K562 (cell line): ENCODE results near the gene C9orf50. TPM values are rescaled to one million over a fixed set of nuclear protein-coding genes. Genes with fewer than 3 reads are reported as not detected.

Source experiments
- ESRRA ChIP-seq: fragments of 450-650 bp; IDR thresholded peaks from 2 replicates; pipeline ENCODE4 v1.6.1; 2014; ENCODE audit warnings: low read depth, mild to moderate bottlenecking, moderate library complexity, borderline replicate concordance
- RCOR1 ChIP-seq, 2 experiments: IDR thresholded peaks; 2 replicates each; pipeline ENCODE4 v1.6.1; 2012; ENCODE audit warnings: low read depth in 2 of 2, low read length in 2 of 2, borderline replicate concordance in 1 of 2, improper control_type of control experiment in 1 of 2
- SMARCA4 ChIP-seq: fragments of 450-650 bp; IDR thresholded peaks from 2 replicates; pipeline ENCODE4 v1.6.1; 2016
- polyA plus RNA-seq, 8 experiments: library from polyadenylated mRNA; depleted of rRNA in 4 of 8; stranded (reverse) in 5 of 8; unstranded in 3 of 8; fragments of >200 nt; fragmentation: Nextera tagmentation in 2 of 8; fragmentation: Illumina TruSeq in 1 of 8; extraction: Ambion mirVana in 2 of 8; extraction: Trizol in 1 of 8; gene quantifications; 2 replicates each; pipeline versions ENCODE4 v1.2.1 to v1.2.3, GENCODE V29; 2011 to 2014; ENCODE audit warnings: inconsistent platforms in 1 of 8, missing spikeins in 1 of 8
- total RNA-seq, 7 experiments: library from RNA; depleted of rRNA in 6 of 7; stranded (reverse); fragments of >200 nt in 6 of 7; fragmentation: Illumina TruSeq in 2 of 7; extraction: Trizol in 2 of 7; gene quantifications; 2 replicates each; pipeline versions ENCODE4 v1.2.1 to v1.2.3, GENCODE V29; 2011 to 2021; ENCODE audit warnings: low replicate concordance in 1 of 7
- TF ChIP-seq, protein P1 (sequence below), 3 experiments: IDR thresholded peaks in 2 of 3; conservative IDR thresholded peaks in 1 of 3; 2 replicates each; pipeline ENCODE4 v1.5.1; 2011 to 2012; ENCODE audit warnings: low read length in 3 of 3, mild to moderate bottlenecking in 3 of 3, control low read depth in 2 of 3, improper control_type of control experiment in 1 of 3, inconsistent platforms in 1 of 3, low read depth in 1 of 3, mixed read lengths in 1 of 3, moderate library complexity in 1 of 3; ENCODE audit not compliant: insufficient read depth in 2 of 3
- TF ChIP-seq, protein P2 (sequence below): sonication (generic); formaldehyde crosslinking; IDR thresholded peaks from 2 replicates; pipeline ENCODE4 v1.8.0; 2023; ENCODE audit warnings: missing genetic modification reagents, mild to moderate bottlenecking, borderline replicate concordance
- TF ChIP-seq, protein P3 (sequence below): fragments of 250-450 bp; sonication (Bioruptor Pico); IDR thresholded peaks from 2 replicates; pipeline ENCODE4 v1.5.0; 2021; ENCODE audit warnings: mild to moderate bottlenecking, borderline replicate concordance
- TF ChIP-seq, protein P4 (sequence below): IDR thresholded peaks from 2 replicates; pipeline ENCODE4 v1.6.1; 2011; ENCODE audit warnings: borderline replicate concordance, low read depth, mild to moderate bottlenecking, moderate library complexity, low read length; ENCODE audit not compliant: insufficient read depth, poor library complexity, severe bottlenecking

C9orf50 gene
- total and polyA plus RNA-seq, 9 of the 15 experiments (the other 6 are each of a cell fraction or from before 2014, with no cell fraction given): not detected

DNA sequence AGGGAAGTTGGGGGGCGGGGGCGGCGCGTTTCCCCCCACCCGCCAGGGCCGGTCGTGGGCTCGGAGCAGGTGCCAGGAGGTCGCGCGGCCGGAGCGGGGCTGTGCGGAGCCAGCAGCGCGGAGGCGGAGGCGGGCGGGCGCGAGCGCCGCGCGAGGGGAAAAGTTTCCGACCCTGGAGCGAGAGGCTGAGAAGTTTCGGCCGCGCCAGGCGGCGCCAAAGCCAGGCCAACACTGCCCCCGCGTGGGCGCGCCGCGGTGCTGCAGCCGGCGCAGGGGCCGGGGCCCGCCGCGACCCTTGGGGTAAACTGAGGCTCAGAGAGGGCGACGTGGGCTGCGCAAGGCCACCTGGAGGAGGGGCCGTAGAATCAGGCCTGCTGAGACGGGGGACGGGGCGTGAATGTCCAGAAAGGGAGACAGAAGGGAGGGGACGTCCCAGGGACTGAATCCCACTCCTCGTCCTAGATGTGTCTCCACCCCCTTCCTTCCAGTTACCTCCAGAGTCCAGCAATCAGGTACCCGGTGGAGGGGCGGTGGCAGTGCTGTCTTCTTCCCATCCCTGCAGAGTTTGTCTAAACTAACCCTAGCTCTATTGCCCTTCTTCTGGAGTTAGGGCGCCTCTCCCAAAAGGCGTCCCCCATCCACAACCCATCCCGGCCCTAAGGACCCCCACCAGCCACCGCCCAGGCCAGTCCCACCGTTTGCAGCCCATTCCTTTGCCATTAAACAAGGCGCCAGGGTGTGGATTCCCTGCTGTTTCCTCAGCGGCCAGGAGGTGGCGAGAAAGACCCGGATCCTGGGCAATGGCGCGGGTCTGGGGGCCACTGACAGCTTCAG lies 10.2 kb downstream of the C9orf50 start (continued):
- TF ChIP-seq, protein P1, sequence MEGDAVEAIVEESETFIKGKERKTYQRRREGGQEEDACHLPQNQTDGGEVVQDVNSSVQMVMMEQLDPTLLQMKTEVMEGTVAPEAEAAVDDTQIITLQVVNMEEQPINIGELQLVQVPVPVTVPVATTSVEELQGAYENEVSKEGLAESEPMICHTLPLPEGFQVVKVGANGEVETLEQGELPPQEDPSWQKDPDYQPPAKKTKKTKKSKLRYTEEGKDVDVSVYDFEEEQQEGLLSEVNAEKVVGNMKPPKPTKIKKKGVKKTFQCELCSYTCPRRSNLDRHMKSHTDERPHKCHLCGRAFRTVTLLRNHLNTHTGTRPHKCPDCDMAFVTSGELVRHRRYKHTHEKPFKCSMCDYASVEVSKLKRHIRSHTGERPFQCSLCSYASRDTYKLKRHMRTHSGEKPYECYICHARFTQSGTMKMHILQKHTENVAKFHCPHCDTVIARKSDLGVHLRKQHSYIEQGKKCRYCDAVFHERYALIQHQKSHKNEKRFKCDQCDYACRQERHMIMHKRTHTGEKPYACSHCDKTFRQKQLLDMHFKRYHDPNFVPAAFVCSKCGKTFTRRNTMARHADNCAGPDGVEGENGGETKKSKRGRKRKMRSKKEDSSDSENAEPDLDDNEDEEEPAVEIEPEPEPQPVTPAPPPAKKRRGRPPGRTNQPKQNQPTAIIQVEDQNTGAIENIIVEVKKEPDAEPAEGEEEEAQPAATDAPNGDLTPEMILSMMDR (IDR thresholded peaks at IDR 0.05 in 2 of 3, conservative IDR thresholded peaks at IDR 0.05 in 1 of 3; ENCODE audit: insufficient read depth in 2 of 3, low read depth in 1 of 3, low read length in 3 of 3): peak; percentile 74 to 94 (median 87)
- TF ChIP-seq, protein P2, sequence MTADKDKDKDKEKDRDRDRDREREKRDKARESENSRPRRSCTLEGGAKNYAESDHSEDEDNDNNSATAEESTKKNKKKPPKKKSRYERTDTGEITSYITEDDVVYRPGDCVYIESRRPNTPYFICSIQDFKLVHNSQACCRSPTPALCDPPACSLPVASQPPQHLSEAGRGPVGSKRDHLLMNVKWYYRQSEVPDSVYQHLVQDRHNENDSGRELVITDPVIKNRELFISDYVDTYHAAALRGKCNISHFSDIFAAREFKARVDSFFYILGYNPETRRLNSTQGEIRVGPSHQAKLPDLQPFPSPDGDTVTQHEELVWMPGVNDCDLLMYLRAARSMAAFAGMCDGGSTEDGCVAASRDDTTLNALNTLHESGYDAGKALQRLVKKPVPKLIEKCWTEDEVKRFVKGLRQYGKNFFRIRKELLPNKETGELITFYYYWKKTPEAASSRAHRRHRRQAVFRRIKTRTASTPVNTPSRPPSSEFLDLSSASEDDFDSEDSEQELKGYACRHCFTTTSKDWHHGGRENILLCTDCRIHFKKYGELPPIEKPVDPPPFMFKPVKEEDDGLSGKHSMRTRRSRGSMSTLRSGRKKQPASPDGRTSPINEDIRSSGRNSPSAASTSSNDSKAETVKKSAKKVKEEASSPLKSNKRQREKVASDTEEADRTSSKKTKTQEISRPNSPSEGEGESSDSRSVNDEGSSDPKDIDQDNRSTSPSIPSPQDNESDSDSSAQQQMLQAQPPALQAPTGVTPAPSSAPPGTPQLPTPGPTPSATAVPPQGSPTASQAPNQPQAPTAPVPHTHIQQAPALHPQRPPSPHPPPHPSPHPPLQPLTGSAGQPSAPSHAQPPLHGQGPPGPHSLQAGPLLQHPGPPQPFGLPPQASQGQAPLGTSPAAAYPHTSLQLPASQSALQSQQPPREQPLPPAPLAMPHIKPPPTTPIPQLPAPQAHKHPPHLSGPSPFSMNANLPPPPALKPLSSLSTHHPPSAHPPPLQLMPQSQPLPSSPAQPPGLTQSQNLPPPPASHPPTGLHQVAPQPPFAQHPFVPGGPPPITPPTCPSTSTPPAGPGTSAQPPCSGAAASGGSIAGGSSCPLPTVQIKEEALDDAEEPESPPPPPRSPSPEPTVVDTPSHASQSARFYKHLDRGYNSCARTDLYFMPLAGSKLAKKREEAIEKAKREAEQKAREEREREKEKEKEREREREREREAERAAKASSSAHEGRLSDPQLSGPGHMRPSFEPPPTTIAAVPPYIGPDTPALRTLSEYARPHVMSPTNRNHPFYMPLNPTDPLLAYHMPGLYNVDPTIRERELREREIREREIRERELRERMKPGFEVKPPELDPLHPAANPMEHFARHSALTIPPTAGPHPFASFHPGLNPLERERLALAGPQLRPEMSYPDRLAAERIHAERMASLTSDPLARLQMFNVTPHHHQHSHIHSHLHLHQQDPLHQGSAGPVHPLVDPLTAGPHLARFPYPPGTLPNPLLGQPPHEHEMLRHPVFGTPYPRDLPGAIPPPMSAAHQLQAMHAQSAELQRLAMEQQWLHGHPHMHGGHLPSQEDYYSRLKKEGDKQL: no peak
- TF ChIP-seq, protein P3, sequence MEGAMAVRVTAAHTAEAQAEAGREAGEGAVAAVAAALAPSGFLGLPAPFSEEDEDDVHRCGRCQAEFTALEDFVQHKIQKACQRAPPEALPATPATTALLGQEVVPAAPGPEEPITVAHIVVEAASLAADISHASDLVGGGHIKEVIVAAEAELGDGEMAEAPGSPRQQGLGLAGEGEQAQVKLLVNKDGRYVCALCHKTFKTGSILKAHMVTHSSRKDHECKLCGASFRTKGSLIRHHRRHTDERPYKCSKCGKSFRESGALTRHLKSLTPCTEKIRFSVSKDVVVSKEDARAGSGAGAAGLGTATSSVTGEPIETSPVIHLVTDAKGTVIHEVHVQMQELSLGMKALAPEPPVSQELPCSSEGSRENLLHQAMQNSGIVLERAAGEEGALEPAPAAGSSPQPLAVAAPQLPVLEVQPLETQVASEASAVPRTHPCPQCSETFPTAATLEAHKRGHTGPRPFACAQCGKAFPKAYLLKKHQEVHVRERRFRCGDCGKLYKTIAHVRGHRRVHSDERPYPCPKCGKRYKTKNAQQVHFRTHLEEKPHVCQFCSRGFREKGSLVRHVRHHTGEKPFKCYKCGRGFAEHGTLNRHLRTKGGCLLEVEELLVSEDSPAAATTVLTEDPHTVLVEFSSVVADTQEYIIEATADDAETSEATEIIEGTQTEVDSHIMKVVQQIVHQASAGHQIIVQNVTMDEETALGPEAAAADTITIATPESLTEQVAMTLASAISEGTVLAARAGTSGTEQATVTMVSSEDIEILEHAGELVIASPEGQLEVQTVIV (CRISPR knock-in tag): no peak
- TF ChIP-seq ESRRA (peak; percentile 47; the same call in 1 of the 2 replicates), SMARCA4 (no peak), RCOR1 (IDR thresholded peaks at IDR 0.05; ENCODE audit: borderline replicate concordance in 1 of 2, low read depth in 2 of 2, low read length in 2 of 2) (peak in 1 of 2 experiments; percentile 35; a peak in 2 of 4 replicates)
- TF ChIP-seq, protein P4, sequence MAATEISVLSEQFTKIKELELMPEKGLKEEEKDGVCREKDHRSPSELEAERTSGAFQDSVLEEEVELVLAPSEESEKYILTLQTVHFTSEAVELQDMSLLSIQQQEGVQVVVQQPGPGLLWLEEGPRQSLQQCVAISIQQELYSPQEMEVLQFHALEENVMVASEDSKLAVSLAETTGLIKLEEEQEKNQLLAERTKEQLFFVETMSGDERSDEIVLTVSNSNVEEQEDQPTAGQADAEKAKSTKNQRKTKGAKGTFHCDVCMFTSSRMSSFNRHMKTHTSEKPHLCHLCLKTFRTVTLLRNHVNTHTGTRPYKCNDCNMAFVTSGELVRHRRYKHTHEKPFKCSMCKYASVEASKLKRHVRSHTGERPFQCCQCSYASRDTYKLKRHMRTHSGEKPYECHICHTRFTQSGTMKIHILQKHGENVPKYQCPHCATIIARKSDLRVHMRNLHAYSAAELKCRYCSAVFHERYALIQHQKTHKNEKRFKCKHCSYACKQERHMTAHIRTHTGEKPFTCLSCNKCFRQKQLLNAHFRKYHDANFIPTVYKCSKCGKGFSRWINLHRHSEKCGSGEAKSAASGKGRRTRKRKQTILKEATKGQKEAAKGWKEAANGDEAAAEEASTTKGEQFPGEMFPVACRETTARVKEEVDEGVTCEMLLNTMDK: no peak
- TF ChIP-seq, all 486 proteins: peak for 84
